CD1c-positive myeloid dendritic cell (primary cell): ENCODE results near the gene BBS9.
A peak's percentile ranks its signal among the peaks of the same experiment; 100 is the strongest.
"Not testable (repeated sequence)": the region's sequence is repeated elsewhere in the genome, so short reads cannot be mapped to it uniquely, and the experiment has no call there.

Experiments
- DNase-seq: peaks from one replicate; pipeline ENCODE4 v3.0.0-alpha.2; 2016; ENCODE audit errors: extremely low spot score

BBS9 gene

DNA sequence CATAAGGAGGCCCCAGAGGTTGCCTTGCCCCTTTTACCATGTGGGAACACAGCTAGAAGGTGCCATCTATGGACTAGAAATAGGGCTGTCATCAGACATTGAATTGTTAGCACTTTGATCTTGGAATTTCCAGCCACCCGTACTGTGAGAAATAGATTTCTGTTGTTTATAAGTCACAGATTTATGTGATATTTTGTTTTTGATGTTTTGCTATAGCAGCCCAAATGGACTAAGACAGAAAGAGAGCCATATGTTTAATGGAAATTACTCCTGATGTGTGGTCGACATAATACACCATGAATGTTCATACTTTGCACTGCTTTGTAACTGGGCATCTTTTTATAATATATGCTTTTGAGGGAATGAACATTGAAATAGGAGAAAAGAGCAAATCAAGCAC, 302.2 kb downstream of the BBS9 start:
- no peak for DNase-seq

DNA sequence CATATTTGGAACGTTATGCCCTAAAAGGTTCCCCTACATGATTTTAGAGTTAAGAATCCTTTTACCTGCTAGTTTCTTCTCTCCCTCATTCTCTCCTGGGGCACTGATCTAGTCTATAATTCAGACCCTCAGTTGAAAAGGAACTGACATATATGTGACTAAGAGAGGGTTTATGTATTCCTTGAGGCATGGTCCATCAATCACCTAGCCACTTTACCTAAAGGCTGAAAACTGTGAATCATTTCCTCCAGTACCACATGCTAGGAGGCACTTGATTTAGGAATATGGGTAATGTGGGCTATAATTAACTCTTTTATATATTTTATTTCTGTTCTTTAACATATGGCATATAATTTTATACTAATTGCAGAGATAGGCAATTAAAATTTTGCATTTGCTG, 303.5 kb downstream of the BBS9 start:
- DNase-seq: no peak

DNA sequence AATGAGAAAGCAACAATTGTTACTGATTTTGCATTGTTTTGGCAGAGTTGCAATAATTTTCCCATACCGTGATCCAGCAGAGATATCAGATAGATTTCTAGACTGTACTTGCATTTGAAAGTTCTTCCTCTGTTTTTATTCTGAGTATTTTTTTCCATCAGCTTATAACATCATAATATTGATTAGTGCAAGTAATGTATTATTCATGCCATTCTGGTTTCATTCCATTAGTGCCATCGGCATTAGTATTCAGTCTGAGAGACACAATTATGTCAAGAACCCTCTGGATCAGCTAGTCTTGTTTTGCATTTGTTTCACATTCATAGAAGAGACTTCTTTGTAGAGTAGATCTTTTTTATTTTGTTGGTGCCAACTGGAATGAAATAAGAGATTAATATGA, 304.0 kb downstream of the BBS9 start:
- no peak for DNase-seq

DNA sequence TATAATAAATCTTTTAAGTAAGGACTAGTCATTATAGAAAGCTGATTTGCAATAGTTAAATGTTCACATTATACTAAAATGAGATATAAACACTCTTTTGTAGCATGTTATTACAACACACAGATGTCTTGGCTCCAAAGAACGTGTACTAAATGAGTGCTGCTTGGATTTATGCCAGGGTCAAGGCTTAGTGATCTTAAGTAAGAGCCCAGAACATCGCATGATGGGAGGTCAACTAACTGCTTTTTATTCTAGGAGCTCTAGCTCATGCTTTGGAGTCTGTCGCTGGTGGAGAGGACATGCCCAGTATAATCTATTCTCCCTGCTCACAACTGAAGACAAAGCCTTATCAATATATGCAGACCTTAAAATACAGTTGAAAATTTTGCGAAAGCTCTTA, 315.1 kb downstream of the BBS9 start:
- no peak for DNase-seq

DNA sequence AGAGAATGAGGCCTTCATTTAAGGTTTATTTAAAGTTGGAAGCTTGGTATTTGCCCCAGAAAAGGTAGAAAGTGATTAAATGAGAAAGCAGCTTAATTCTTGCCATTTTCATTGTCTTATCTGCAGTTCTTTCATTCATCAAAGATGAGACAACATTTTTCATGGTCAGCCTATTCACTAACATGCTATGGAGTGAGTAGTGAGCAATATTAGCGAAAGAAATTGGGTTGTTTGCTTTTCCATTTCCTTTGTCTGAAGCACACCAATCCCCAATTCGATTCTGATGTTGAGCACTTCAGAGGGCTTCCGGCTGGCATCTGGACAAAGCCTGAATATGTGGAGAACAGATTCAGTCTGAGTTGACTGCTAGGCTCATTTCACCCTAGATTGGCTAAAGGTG, 317.2 kb downstream of the BBS9 start:
- DNase-seq: no peak

DNA sequence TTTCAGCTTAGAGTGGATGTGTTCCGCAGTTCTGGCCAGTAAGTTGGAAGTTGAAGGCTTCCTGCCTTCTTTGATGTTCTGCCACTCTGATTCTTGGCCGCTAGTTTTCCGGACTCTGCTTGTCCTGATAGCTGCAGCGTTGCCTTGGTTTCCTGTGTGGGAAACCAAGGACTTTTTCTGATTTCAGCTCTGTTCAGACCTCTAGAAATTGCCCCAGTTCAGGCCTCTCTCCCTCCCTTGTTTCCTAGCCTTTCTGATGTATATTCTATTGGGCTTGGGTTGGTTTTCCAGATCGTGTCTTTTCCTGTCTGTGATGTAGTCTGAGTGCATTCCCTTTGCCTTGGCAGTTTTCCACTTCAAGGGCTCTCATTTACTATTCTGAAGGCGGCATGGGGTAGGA, 318.7 kb downstream of the BBS9 start:
- DNase-seq: no peak

DNA sequence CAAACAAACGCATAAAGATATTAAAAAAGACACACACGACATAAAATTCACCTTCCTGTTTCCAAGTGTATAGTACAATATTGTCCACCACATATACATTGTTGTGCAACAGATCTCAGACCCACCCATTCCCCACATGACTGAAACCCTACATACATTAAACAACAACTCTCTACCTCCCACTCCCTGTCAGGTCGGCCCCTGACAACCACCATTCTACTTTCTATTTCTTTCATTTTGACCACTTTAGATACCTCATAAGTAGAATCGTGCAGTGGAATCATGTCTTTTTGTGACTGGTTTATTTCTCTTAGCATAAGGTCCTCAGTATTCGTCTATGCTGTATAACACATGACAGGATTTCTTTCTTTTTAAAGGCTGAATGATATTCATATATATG, 320.5 kb downstream of the BBS9 start:
- no peak for DNase-seq

DNA sequence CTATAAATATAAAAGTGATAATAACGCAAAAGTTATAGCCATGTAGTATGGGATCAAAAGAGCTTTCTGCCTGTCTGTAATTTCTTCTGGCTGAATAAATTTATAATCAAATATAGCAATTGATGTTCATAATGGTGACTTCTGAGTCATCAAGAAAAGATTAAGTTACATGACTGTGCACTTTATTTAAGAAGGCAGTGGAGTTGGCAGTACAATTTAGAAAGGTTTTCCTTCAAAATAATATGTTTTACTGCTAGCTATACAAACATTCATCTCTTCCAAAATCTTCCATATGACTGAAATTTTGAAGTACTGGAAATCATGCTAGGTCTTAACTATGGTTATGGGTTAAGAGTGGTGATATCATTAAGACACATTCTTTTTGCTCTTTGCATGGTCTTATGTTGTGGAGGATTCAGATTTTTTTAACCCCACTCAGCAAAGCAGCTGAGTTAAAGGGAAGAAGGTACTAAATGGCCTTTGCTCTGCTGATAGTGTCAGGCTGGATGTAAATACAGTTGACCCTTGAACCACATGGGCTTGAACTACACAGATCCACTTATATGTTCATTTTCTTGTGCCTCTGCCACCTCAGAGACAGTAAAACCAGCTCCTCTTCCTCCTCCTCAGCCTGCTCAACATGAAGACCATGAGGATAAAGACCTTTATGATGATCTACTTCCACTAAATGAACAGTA, 323.6 kb downstream of the BBS9 start:
- no peak for DNase-seq

DNA sequence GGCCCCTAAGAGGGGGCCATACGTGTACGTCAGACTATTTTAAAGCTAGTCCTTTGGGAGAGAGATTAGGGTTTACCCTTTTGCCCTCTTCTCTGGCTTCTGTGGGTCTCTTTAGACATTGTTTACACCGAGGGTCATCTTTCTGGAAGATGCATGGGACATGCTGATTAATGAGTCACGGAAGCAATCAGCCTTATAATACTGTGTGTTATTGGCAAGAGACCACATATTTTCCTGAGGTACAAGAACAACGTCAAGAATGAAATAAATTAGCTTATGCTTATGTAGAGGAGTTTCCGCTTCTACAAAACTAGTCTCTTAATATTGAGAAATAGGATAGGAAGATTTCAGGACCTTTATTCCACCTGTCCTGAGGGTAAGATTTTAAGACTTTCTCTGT, 327.7 kb downstream of the BBS9 start:
- no peak for DNase-seq

DNA sequence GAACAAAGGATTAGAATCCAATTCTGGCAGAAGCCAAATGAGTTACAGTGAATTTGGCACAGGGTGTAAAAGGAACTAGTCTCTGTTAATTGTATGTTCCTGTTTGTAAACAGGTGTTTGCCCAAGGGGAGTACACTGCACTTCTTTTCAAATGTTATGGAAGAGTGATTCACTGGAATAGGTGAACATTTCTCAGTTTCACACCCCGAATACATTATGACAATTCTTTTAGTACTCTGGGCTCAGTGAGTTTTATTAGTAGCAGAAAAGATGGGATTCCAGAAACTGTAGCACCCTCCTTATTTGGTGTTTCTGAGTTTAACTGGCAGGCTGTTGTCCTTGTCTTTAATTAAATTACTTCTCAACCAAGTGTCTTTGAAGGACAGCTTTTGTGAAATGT, 329.2 kb downstream of the BBS9 start:
- DNase-seq: no peak

DNA sequence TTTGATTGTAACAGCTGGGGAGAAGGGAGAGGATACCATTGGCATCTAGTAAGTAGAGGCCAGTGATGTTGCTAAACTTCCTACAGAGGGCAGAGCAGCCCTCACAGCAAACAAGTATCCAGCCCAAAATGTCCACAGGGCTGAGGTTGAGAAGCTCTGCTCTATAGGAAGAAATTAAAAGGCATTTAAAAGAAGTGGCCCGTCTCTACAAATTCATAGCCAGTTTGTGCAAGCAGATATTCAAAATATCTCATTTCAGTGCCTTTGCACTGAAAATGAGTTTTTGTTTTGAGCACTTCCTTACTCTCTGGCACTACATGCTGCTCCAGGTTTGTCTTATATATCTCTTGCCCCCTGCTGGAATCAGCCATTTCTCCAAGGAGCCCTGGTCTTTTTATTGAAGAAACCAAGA, 330.0 kb downstream of the BBS9 start:
- DNase-seq: no peak

DNA sequence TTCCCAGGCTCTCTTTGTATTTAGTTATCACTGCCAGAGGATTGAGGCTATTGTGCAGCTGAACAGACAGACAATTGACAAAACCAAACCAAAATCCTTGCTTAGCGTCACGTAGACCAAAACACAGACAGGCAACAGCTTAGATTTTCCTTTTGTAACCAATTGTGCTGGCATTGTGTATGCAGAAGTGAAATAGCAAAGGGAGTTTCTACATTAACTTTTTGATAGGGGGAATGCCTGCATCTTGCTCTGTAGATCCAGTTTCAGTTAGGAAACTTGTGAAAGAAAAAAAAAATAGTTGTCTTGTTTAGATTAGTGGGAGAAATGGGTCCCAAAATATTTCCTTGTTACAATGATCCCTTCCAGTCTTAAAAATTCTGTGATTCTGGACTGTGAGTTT, 333.8 kb downstream of the BBS9 start:
- DNase-seq: no peak

DNA sequence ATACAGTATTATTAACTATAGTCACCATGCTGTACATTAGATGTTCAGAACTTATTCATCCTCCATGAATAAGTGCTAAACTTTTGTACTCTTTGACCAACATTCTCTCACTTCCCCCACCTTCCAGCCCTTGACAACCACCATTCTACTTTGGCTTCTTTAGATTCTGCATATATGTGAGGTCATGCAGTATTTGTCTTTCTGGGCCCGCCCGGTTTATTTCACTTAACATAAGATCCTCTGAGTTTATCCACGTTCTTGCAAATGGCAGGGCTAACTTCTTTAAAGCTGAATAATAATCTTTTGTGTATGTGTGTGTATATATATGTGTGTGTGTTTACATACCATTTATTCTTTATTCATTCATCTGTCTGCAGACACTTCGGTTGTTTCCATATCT, 336.8 kb downstream of the BBS9 start:
- no peak for DNase-seq

DNA sequence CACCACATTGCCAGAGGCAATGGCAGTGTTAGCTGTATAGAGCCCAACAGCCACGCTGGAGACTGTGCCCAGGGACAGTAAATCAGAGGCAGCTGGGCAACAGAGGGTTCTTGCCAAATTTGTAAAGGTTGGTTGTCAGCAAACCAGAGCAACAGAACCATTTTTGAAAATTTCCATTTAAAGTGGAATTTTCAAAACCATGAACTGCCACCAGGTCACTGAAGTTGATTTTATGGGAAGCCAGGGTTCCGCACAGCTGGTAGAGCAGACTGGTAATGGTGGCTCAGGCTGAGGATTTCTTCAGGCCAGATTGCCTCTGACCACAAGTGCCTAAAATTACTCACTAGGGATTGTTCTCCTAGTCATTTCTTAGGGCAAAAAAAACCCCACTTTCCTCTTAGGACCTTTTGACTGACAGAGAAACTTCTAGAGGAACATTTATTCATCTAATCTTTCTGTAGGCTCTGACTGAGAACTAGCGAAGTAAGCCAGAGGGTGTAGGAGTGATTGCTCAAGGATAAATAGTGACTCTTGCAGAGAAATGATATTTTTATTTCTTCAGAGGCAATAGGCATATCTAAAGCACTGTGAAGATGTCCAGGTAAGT, 342.4 kb downstream of the BBS9 start:
- no peak for DNase-seq

DNA sequence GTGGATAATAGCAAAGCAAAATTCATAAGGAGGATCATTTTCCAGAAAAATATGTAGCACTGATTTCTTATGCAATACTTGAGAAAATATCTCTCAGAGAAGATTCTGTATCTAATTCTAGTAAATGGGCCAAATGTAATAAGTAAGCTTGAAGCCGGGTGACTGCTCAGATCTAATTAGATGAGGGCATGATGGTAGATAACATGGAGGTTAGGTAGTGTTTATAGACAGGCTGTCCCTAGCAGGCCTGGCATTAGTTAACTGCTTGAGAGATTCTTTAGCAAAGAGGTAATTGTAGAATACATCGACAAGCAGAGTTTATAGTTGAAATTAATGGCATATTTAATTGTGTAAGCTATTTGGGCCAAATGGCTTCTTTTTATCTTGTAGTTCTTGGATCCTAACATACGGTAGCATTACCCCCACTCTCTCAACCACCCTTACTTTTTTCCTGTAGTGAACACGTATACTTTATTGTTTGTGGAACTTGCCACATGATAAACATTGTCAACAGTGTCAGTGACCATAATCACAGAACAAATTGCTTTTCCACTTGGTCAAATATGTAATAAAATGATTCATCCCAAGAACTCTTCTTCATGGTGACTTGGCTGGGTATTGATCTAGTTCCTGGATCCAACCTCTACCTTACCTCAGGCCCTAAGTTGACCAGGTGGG, 343.1 kb downstream of the BBS9 start:
- DNase-seq: no peak

DNA sequence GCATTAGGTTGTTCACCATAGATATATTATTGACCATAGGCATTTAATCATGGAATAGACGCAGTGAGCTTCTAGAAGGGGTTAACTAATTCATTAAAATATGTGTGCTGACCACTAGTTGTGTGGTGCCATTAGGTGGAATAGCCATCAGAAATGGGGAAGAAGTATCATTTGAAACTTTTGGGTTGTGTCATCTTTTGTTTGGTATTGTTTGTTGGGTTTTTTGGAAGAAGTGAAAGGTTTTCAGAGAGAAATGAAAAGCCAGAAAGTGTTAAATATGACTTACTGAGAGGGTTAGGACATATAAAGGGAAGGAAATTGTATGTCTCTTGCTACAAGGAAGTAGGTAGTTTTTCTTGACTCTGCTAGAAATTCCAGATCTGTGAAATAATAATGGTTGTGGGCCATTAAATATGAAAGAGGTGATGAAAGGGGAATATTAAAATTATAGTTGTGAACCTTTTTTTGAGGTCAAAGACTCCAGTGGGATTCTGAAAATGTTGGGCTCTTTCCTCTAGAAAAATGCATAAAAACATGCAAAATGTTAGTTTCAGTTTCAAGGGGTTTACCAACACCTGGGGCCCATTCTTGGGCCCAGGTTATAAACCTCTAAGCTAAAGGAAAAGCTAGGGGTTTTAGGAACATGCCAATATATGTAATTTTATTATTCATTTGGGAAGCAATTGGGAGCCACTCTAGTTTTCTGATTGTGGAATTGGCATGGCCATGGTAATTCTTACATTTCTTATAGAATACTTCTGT, 348.5 kb downstream of the BBS9 start:
- DNase-seq: no peak

DNA sequence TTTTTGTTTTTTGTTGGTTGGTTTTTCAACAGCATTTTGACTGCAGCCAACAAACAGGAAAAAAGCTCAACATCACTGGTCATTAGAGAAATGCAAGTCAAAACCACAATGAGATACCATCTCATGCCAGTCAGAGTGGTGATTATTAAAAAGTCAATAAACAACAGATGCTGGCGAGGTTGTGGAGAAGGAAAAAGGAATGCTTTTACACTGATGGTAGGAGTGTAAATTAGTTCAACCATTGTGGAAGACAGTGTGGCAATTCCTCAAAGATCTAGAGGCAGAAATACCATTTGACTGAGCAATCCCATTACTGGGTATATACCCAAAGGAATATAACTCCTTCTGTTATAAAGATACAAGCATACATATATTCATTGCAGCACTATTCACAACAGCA, 355.1 kb downstream of the BBS9 start:
- not testable (repeated sequence) for DNase-seq

DNA sequence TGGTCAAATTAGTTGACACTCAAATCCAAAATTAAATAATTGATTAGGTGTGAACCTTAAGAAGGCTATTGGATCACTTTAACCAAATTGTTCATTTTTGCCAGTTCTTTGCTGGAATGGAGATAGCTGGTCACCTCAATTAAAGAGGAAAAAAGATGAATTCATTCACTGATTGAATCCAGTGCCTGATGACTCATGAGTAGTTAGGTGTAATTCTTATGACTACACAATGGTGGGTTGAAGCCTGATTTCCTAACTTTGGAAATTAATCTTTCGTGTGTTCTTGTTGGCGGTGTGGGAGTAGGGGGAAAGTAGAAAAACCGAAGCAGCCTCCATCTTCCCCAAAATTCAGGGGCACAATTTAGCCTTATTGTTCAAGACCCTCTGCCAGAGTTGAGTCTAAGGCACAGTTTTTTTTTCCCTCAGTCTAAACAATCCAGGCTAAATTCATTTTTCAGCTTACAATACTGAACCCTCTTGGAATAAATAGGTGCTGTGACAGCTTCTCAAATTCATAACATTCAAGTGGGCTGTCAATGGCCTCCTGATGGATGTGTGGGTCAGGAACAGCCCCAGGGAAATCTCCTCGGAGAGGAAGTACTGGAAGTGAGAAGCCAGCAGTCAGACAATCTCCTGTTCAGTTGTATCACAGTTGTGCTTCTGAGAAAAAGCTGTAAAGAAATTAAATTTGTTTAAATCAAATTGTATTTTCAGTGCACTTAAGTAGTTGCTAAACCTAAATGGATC, 356.6 kb downstream of the BBS9 start:
- DNase-seq: no peak

DNA sequence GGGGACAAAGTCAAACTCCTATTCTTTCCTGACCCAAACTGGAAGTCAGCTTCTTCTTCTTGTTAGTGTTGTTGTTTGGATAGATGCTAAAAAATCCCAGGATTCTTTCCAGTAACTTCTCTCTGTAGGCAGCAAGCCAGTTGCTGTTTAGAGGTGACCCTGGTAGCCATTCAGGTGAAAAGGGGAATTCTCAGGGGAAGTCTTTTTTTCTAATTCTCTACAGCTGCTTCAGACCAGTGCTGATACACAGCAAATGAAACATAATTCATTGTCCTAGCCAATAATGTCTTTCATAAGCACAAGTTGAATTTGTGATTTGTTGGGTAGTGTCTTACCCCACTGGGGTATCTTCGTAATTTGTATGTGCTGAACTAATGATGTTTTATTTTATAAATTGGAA, 357.3 kb downstream of the BBS9 start:
- DNase-seq: no peak

DNA sequence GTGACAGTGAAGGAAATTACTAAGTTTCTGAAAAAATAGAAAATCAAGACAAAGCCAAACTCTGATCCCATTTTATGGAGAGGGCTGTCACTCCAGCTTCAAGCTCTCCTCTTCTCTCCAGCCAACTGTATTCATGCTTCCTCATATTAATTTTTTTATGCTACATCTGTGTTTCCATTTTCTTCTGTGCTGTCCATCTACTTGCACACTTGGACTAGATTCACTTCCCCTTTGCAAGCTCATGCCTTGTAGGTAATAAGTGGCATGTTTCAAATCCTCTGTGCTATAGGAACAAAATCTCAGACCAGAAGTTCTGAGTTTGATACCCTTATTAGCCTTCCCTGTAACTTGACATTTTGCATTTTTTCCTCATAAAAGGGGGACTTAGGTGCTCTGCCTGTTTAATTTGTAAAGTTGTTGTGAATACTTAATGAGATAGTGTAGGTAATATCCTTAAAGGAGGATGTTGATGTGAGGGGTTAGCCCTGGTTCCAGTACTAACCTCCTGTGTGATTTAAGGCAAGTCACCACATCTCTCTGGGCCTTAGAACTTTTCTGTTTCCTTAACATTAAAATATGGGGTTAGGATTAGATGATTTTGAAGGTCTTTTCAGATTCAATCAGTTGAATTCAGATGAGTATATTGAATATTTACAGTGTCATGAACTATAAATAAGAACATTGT, 358.8 kb downstream of the BBS9 start:
- DNase-seq: peak; percentile 3

DNA sequence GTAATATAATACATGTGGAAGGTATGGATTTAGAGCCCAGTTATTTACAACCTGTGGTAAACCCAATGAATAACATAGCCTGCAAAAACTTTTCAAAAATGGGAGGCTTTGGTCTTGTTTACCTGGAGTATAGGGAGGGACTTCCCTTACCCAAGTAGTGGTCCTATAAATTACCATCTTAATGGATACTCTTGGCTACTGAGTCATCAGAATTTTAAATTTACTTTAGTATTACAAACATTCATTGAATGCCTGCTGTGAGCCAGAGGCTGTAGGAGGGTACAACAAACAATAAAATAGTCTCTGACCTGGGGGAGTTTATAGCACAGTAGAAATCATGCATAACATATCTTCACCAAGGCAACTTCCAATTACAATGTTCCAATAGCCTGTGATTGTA, 365.1 kb downstream of the BBS9 start:
- DNase-seq: no peak
